ENCODE measurements around the gene DUSP22.

DNA sequence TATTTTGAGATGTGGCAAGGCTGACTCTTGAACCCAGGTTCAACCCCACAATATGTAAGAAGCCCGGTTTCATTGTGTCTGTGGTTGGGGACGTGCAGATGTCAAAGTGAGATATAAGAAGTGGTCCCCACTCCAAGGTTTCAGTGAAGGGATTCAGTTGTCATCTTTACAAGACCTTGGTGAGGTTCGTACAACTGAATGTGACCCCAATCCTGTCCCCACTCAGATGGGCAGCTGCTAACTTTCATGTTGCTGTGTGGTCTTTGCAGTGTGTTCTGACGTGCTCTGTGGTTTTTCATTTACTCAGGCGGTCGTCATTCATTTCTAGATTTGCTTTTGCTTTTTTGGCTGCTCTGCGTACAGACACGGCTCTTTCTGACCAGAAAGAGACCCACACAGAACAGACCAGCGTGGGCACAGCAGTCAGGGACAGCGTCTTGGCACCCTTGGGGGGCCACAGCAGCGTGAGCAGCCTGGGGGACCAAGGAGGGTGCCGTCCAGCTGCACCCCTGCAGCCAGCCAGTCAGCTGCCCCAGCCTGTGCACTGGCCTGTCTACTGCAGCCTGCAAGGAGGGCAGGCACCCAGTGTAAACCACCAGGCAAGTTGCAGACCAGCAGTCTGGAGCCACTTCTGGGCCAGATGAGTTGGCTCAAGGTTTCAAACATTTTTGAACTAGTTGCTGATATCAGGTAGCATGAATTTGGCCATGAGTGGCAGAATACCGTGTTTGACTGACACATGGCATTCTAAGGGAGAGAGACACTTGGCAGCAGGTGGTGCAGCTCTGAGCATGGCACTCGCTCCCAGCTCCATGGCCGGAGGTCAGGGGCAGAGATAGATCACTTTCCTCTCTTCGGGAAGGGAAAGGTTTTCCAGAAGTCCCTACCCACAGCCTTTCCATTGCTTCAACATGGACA is 49.9 kb downstream of the DUSP22 start:
- TF ChIP-seq, protein P1, sequence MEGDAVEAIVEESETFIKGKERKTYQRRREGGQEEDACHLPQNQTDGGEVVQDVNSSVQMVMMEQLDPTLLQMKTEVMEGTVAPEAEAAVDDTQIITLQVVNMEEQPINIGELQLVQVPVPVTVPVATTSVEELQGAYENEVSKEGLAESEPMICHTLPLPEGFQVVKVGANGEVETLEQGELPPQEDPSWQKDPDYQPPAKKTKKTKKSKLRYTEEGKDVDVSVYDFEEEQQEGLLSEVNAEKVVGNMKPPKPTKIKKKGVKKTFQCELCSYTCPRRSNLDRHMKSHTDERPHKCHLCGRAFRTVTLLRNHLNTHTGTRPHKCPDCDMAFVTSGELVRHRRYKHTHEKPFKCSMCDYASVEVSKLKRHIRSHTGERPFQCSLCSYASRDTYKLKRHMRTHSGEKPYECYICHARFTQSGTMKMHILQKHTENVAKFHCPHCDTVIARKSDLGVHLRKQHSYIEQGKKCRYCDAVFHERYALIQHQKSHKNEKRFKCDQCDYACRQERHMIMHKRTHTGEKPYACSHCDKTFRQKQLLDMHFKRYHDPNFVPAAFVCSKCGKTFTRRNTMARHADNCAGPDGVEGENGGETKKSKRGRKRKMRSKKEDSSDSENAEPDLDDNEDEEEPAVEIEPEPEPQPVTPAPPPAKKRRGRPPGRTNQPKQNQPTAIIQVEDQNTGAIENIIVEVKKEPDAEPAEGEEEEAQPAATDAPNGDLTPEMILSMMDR (IDR thresholded peaks at IDR 0.05) = no peak
- TF ChIP-seq EP300 (IDR thresholded peaks at IDR 0.05) (no peak), POLR2A (IDR thresholded peaks at IDR 0.05) (no peak), POLR2AphosphoS5 (IDR thresholded peaks at IDR 0.05) (no peak)

Data from stomach (tissue), 4 donors.